ENCODE results near the gene TBX1. TPM values are rescaled to one million over a fixed set of nuclear protein-coding genes. Genes with fewer than 3 reads are reported as not detected.
"Not testable (repeated sequence)": the region's sequence is repeated elsewhere in the genome, so short reads cannot be mapped to it uniquely, and the experiment has no call there.

TBX1 gene
- total RNA-seq, 1 experiment from 2014 or later = 0.61 TPM

GRCh38 chr22:19766240-19766510 lies 5.6 kb downstream of the TBX1 start:
- no peak overlapping the region for H3K27ac ChIP-seq
- H3K9me3 ChIP-seq (replicated peaks) = no peaks in the 10 kb centered on the region
- H3K4me3 ChIP-seq = no peak overlapping the region
- peaks cover under 1% of the 10 kb centered on the region; the same call in 1 of the 2 replicates for H3K27me3 ChIP-seq (replicated peaks)
- no peak for DNase-seq (ENCODE audit: low read depth in 1 of 2, low spot score in 2 of 2)
- H3K36me3 ChIP-seq = no peaks in the 10 kb centered on the region
- H3K4me1 ChIP-seq (replicated peaks) = no peaks in the 10 kb centered on the region; the same call in 1 of the 2 replicates

- Histone ChIP-seq H3K27me3 (replicated peaks) (no peaks in the 10 kb centered on the region), H3K4me1 (replicated peaks) (no peaks in the 10 kb centered on the region), H3K36me3 (no peaks in the 10 kb centered on the region), H3K9me3 (replicated peaks) (no peaks in the 10 kb centered on the region), H3K4me3 (no peak overlapping the region), H3K27ac (no peak overlapping the region)
- no peak for DNase-seq (ENCODE audit: low read depth in 1 of 2, low spot score in 2 of 2)
These were observed 6.2 kb downstream of the TBX1 start for GRCh38 chr22:19766511-19767426.

- Histone ChIP-seq H3K27me3 (replicated peaks) (no peaks in the 10 kb centered on the region), H3K36me3 (no peaks in the 10 kb centered on the region), H3K9me3 (replicated peaks) (no peaks in the 10 kb centered on the region), H3K27ac (no peak overlapping the region), H3K4me3 (no peak overlapping the region), H3K4me1 (replicated peaks) (no peaks in the 10 kb centered on the region)
- DNase-seq (ENCODE audit: low read depth in 1 of 2, low spot score in 2 of 2) = no peak
These were observed 7.1 kb downstream of the TBX1 start for GRCh38 chr22:19767427-19768341.

GRCh38 chr22:19769393-19769715 lies 8.8 kb downstream of the TBX1 start:
- H3K36me3 ChIP-seq = no peaks in the 10 kb centered on the region
- no peak for DNase-seq (ENCODE audit: low read depth in 1 of 2, low spot score in 2 of 2)
- no peaks in the 10 kb centered on the region for H3K27me3 ChIP-seq (replicated peaks)
- no peaks in the 10 kb centered on the region for H3K4me1 ChIP-seq (replicated peaks)
- no peaks in the 10 kb centered on the region for H3K9me3 ChIP-seq (replicated peaks)
- H3K27ac ChIP-seq = no peak overlapping the region
- H3K4me3 ChIP-seq = no peak overlapping the region

- Histone ChIP-seq H3K4me3 (no peak overlapping the region), H3K9me3 (replicated peaks) (no peaks in the 10 kb centered on the region), H3K36me3 (no peaks in the 10 kb centered on the region), H3K27me3 (replicated peaks) (no peaks in the 10 kb centered on the region), H3K4me1 (replicated peaks) (no peaks in the 10 kb centered on the region), H3K27ac (no peak overlapping the region)
- DNase-seq (ENCODE audit: low read depth in 1 of 2, low spot score in 2 of 2) = no peak
These were observed 10.0 kb downstream of the TBX1 start for GRCh38 chr22:19770349-19771220.

GRCh38 chr22:19772422-19772672 lies 11.8 kb downstream of the TBX1 start:
- H3K9me3 ChIP-seq (replicated peaks) = no peaks in the 10 kb centered on the region
- no peaks in the 10 kb centered on the region for H3K4me1 ChIP-seq (replicated peaks)
- H3K27ac ChIP-seq = no peak overlapping the region
- no peak overlapping the region for H3K4me3 ChIP-seq
- H3K27me3 ChIP-seq (replicated peaks) = no peaks in the 10 kb centered on the region
- no peaks in the 10 kb centered on the region for H3K36me3 ChIP-seq
- DNase-seq (ENCODE audit: low read depth in 1 of 2, low spot score in 2 of 2) = no peak

- Histone ChIP-seq H3K4me3 (no peak overlapping the region), H3K27ac (no peak overlapping the region), H3K27me3 (replicated peaks) (no peaks in the 10 kb centered on the region), H3K9me3 (replicated peaks) (no peaks in the 10 kb centered on the region), H3K36me3 (no peaks in the 10 kb centered on the region), H3K4me1 (replicated peaks) (no peaks in the 10 kb centered on the region)
- no peak for DNase-seq (ENCODE audit: low read depth in 1 of 2, low spot score in 2 of 2)
These were observed 12.3 kb downstream of the TBX1 start for GRCh38 chr22:19772673-19773469.

GRCh38 chr22:19773470-19774040 lies 13.0 kb downstream of the TBX1 start:
- Histone ChIP-seq H3K4me3 (no peak overlapping the region), H3K27ac (no peak overlapping the region), H3K27me3 (replicated peaks) (no peaks in the 10 kb centered on the region), H3K9me3 (replicated peaks) (no peaks in the 10 kb centered on the region), H3K4me1 (replicated peaks) (no peaks in the 10 kb centered on the region), H3K36me3 (no peaks in the 10 kb centered on the region)
- DNase-seq (ENCODE audit: low read depth in 1 of 2, low spot score in 2 of 2) = no peak

- Histone ChIP-seq H3K36me3 (no peaks in the 10 kb centered on the region), H3K9me3 (replicated peaks) (no peaks in the 10 kb centered on the region), H3K27me3 (replicated peaks) (no peaks in the 10 kb centered on the region), H3K4me1 (replicated peaks) (no peaks in the 10 kb centered on the region), H3K4me3 (no peak overlapping the region), H3K27ac (no peak overlapping the region)
- no peak for DNase-seq (ENCODE audit: low read depth in 1 of 2, low spot score in 2 of 2)
These were observed 14.1 kb downstream of the TBX1 start for GRCh38 chr22:19774628-19775027.

GRCh38 chr22:19775496-19776325 lies 15.1 kb downstream of the TBX1 start:
- Histone ChIP-seq H3K36me3 (no peaks in the 10 kb centered on the region), H3K9me3 (replicated peaks) (no peaks in the 10 kb centered on the region), H3K4me3 (no peak overlapping the region), H3K27ac (no peak overlapping the region), H3K4me1 (replicated peaks) (peaks cover 5% of the 10 kb centered on the region), H3K27me3 (replicated peaks) (no peaks in the 10 kb centered on the region)
- no peak for DNase-seq (ENCODE audit: low read depth in 1 of 2, low spot score in 2 of 2)

GRCh38 chr22:19776433-19777031 lies 16.0 kb downstream of the TBX1 start:
- H3K4me3 ChIP-seq = no peak overlapping the region
- no peak overlapping the region for H3K27ac ChIP-seq
- no peaks in the 10 kb centered on the region for H3K9me3 ChIP-seq (replicated peaks)
- no peaks in the 10 kb centered on the region for H3K36me3 ChIP-seq
- peaks cover 5% of the 10 kb centered on the region for H3K4me1 ChIP-seq (replicated peaks)
- no peak for DNase-seq (ENCODE audit: low read depth in 1 of 2, low spot score in 2 of 2)
- no peaks in the 10 kb centered on the region for H3K27me3 ChIP-seq (replicated peaks)

GRCh38 chr22:19777192-19777591 lies 16.6 kb downstream of the TBX1 start:
- H3K27me3 ChIP-seq (replicated peaks); H3K9me3 ChIP-seq (replicated peaks); H3K36me3 ChIP-seq; H3K4me3 ChIP-seq; H3K4me1 ChIP-seq (replicated peaks); H3K27ac ChIP-seq; DNase-seq (ENCODE audit: low read depth in 1 of 2, low spot score in 2 of 2): not testable (repeated sequence)

All from SJSA1 (cell line).